BE2C (cell line): ENCODE data around the gene R3HDM2.

ENCODE experiments used
- DNase-seq: peaks from one replicate; pipeline ENCODE4 v3.0.0-alpha.2; 2020
- H3K27me3 ChIP-seq: fragments of 250-450 bp; sonication (Bioruptor Pico); 2 replicates; pipeline ENCODE4 v1.5.1; 2020; ENCODE audit warnings: mild to moderate bottlenecking
- H3K36me3 ChIP-seq: fragments of 250-450 bp; sonication (Bioruptor Pico); 2 replicates; pipeline ENCODE4 v1.5.1; 2020; ENCODE audit warnings: mild to moderate bottlenecking
- H3K4me1 ChIP-seq: fragments of 250-450 bp; sonication (Bioruptor Pico); 2 replicates; pipeline ENCODE4 v1.5.1; 2020
- H3K4me3 ChIP-seq: 2 replicates; pipeline ENCODE4 v1.5.1; 2011; ENCODE audit warnings: low read depth, low read length
- H3K9me3 ChIP-seq: fragments of 250-450 bp; sonication (Bioruptor Pico); 2 replicates; pipeline ENCODE4 v1.5.1; 2020
- TF ChIP-seq, protein P1 (sequence below): IDR thresholded peaks from 2 replicates; pipeline ENCODE4 v1.5.1; 2012; ENCODE audit warnings: mild to moderate bottlenecking, low read depth, low read length

R3HDM2 gene

DNA sequence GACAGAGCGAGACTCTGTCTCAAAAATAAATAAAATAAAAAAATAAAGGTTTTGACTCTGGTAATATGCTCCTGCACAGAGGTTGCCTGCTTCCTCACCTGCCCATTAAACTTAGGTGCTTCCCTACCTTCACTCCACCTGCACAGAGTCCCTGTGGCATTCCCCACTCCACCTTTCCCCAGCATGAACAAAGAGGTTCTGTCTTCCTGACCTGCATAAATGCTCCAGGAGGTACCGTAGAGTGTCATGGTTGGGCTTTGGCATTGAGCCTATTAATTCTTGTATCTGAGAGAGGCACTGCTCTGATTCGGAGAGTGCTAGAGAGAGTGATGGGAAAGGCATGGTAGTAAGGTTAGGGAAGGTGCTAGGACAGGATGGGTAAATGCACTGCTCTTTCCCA lies 42.5 kb upstream of the R3HDM2 start:
- no peak for DNase-seq
- Histone ChIP-seq H3K36me3 (no peaks in the 10 kb centered on the region), H3K9me3 (no peaks in the 10 kb centered on the region), H3K4me1 (no peaks in the 10 kb centered on the region), H3K27me3 (peaks cover 97% of the 10 kb centered on the region), H3K4me3 (no peak overlapping the region)
- TF ChIP-seq, protein P1, sequence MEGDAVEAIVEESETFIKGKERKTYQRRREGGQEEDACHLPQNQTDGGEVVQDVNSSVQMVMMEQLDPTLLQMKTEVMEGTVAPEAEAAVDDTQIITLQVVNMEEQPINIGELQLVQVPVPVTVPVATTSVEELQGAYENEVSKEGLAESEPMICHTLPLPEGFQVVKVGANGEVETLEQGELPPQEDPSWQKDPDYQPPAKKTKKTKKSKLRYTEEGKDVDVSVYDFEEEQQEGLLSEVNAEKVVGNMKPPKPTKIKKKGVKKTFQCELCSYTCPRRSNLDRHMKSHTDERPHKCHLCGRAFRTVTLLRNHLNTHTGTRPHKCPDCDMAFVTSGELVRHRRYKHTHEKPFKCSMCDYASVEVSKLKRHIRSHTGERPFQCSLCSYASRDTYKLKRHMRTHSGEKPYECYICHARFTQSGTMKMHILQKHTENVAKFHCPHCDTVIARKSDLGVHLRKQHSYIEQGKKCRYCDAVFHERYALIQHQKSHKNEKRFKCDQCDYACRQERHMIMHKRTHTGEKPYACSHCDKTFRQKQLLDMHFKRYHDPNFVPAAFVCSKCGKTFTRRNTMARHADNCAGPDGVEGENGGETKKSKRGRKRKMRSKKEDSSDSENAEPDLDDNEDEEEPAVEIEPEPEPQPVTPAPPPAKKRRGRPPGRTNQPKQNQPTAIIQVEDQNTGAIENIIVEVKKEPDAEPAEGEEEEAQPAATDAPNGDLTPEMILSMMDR: no peak

DNA sequence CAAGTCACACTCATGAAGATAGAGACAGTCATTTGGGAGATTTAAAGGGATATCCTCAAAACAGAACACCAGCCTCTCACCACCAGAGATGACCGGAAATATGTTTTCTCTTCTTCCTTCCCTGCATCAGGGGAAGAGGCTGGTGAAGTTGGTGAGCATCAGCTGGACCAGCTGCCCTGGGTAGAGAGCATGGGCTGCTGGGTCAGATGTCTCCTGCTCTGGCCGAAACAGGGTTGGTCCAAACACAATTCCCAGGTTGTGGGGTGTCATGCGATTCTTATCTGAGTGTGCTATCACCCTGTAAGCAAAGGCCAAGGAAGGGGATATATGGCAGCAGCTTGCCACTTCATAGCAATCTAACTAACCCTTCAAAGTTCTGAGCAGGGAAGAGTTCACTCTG lies 41.5 kb upstream of the R3HDM2 start:
- no peaks in the 10 kb centered on the region for H3K4me1 ChIP-seq
- DNase-seq: no peak
- no peak overlapping the region for H3K4me3 ChIP-seq
- H3K9me3 ChIP-seq: no peaks in the 10 kb centered on the region
- H3K27me3 ChIP-seq: peaks cover 98% of the 10 kb centered on the region
- H3K36me3 ChIP-seq: no peaks in the 10 kb centered on the region
- TF ChIP-seq, protein P1: no peak

DNA sequence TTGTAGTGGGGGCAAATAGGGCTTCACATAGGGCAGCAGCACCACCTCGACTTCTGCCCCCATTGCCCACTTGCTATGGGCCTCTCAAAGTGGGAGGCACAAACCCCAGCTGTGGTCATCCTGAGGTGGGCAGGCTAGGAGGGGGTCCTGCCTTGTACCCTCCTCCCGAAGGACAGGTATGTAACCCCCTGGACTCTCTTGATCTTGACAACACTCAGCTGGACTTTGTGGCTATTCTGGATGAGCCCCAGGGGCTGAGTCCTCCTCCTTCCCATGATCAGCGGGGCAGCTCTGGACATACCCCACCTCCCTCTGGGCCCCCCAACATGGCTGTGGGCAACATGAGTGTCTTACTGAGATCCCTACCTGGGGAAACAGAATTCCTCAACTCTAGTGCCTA lies 40.8 kb upstream of the R3HDM2 start:
- Histone ChIP-seq H3K4me3 (no peak overlapping the region), H3K36me3 (no peaks in the 10 kb centered on the region), H3K27me3 (peaks cover 98% of the 10 kb centered on the region), H3K9me3 (no peaks in the 10 kb centered on the region), H3K4me1 (no peaks in the 10 kb centered on the region)
- TF ChIP-seq, protein P1: no peak
- no peak for DNase-seq

DNA sequence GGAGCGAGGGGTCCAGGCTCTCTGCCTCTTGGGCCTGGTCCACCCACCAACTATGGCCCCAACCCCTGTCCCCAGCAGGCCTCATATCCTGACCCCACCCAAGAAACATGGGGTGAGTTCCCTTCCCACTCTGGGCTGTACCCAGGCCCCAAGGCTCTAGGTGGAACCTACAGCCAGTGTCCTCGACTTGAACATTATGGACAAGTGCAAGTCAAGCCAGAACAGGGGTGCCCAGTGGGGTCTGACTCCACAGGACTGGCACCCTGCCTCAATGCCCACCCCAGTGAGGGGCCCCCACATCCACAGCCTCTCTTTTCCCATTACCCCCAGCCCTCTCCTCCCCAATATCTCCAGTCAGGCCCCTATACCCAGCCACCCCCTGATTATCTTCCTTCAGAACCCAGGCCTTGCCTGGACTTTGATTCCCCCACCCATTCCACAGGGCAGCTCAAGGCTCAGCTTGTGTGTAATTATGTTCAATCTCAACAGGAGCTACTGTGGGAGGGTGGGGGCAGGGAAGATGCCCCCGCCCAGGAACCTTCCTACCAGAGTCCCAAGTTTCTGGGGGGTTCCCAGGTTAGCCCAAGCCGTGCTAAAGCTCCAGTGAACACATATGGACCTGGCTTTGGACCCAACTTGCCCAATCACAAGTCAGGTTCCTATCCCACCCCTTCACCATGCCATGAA lies 40.3 kb upstream of the R3HDM2 start:
- Histone ChIP-seq H3K36me3 (no peaks in the 10 kb centered on the region), H3K4me3 (no peak overlapping the region), H3K4me1 (no peaks in the 10 kb centered on the region), H3K9me3 (no peaks in the 10 kb centered on the region), H3K27me3 (peaks cover 98% of the 10 kb centered on the region)
- TF ChIP-seq, protein P1: no peak
- no peak for DNase-seq

DNA sequence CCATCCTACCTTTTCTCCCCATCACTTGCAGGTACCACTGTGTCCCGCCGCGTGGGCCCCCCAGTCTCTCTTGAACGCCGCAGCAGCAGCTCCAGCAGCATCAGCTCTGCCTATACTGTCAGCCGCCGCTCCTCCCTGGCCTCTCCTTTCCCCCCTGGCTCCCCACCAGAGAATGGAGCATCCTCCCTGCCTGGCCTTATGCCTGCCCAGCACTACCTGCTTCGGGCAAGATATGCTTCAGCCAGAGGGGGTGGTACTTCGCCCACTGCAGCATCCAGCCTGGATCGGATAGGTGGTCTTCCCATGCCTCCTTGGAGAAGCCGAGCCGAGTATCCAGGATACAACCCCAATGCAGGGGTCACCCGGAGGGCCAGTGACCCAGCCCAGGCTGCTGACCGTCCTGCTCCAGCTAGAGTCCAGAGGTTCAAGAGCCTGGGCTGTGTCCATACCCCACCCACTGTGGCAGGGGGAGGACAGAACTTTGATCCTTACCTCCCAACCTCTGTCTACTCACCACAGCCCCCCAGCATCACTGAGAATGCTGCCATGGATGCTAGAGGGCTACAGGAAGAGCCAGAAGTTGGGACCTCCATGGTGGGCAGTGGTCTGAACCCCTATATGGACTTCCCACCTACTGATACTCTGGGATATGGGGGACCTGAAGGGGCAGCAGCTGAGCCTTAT lies 39.6 kb upstream of the R3HDM2 start:
- no peaks in the 10 kb centered on the region for H3K4me1 ChIP-seq
- H3K36me3 ChIP-seq: no peaks in the 10 kb centered on the region
- no peak overlapping the region for H3K4me3 ChIP-seq
- H3K9me3 ChIP-seq: no peaks in the 10 kb centered on the region
- peaks cover 98% of the 10 kb centered on the region for H3K27me3 ChIP-seq
- no peak for DNase-seq
- TF ChIP-seq, protein P1: no peak
